ENCODE results near the gene RNF213.
"Not testable (repeated sequence)": the region's sequence is repeated elsewhere in the genome, so short reads cannot be mapped to it uniquely, and the experiment has no call there.

The RNF213 gene

DNA sequence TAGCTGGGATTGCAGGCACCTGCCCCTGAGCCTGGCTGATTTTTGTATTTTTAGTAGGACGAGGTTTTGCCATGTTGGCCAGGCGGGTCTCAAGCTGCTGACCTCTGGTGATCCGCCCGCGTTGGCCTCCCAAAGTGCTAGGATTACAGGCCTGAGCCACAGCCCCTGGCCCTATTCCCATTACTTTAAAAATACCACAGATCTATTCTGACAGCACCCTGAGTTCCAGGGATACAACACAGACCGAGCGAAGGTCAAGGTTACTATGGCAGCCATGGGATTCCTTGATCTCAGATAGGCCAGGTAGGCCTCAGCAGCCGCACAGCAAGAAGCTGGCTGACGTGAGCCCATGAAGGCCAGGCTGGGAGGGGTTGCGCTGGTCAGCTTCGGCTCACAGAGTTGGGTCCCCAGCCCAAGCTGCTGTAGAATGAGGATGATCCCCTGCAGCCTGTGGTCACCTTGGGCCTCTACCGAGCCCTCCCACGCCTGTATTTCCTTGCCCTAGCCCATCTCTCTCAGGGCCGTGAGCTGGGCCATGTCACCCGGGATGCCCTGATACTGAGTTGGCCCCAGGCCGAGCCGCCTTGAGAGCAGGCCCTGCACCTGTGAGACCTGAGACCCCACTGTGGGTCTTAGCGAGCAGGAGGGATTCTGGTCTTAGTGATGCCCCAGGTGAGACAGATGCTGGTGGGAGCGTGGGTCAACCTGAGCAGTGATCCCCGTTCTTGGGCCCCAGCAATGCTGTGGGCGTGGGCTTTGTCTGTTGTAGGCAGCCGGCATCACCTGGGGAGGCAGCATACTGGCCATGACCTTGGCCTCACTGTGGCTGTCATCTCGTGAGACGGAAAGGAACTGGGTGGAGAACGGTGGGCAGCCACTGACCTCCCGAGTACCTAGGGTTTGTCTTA, 16.9 kb upstream of the RNF213 start:
- no peaks in the 10 kb centered on the region for H3K27me3 ChIP-seq (ENCODE audit: insufficient read depth, poor library complexity, severe bottlenecking)
- no peak overlapping the region for H3K4me3 ChIP-seq (replicated peaks; ENCODE audit: insufficient read depth, low read length)
- DNase-seq (ENCODE audit: low read depth in 1 of 2, low spot score in 1 of 2): no peak
- TF ChIP-seq, protein P1, sequence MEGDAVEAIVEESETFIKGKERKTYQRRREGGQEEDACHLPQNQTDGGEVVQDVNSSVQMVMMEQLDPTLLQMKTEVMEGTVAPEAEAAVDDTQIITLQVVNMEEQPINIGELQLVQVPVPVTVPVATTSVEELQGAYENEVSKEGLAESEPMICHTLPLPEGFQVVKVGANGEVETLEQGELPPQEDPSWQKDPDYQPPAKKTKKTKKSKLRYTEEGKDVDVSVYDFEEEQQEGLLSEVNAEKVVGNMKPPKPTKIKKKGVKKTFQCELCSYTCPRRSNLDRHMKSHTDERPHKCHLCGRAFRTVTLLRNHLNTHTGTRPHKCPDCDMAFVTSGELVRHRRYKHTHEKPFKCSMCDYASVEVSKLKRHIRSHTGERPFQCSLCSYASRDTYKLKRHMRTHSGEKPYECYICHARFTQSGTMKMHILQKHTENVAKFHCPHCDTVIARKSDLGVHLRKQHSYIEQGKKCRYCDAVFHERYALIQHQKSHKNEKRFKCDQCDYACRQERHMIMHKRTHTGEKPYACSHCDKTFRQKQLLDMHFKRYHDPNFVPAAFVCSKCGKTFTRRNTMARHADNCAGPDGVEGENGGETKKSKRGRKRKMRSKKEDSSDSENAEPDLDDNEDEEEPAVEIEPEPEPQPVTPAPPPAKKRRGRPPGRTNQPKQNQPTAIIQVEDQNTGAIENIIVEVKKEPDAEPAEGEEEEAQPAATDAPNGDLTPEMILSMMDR (IDR thresholded peaks at IDR 0.05; ENCODE audit: insufficient read depth, low read length): no peak
- no peak for TF ChIP-seq POLR2AphosphoS5 (IDR thresholded peaks at IDR 0.05; ENCODE audit: low read depth)
- no peak for TF ChIP-seq SPI1 (IDR thresholded peaks at IDR 0.05; ENCODE audit: borderline replicate concordance, low read depth)
- TF ChIP-seq GABPA (IDR thresholded peaks at IDR 0.05; ENCODE audit: low read depth): no peak
- TF ChIP-seq, protein P2, sequence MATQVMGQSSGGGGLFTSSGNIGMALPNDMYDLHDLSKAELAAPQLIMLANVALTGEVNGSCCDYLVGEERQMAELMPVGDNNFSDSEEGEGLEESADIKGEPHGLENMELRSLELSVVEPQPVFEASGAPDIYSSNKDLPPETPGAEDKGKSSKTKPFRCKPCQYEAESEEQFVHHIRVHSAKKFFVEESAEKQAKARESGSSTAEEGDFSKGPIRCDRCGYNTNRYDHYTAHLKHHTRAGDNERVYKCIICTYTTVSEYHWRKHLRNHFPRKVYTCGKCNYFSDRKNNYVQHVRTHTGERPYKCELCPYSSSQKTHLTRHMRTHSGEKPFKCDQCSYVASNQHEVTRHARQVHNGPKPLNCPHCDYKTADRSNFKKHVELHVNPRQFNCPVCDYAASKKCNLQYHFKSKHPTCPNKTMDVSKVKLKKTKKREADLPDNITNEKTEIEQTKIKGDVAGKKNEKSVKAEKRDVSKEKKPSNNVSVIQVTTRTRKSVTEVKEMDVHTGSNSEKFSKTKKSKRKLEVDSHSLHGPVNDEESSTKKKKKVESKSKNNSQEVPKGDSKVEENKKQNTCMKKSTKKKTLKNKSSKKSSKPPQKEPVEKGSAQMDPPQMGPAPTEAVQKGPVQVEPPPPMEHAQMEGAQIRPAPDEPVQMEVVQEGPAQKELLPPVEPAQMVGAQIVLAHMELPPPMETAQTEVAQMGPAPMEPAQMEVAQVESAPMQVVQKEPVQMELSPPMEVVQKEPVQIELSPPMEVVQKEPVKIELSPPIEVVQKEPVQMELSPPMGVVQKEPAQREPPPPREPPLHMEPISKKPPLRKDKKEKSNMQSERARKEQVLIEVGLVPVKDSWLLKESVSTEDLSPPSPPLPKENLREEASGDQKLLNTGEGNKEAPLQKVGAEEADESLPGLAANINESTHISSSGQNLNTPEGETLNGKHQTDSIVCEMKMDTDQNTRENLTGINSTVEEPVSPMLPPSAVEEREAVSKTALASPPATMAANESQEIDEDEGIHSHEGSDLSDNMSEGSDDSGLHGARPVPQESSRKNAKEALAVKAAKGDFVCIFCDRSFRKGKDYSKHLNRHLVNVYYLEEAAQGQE (IDR thresholded peaks at IDR 0.05; ENCODE audit: insufficient replicate concordance, low read depth): no peak
- no peak overlapping the region for H3K27ac ChIP-seq (replicated peaks)

DNA sequence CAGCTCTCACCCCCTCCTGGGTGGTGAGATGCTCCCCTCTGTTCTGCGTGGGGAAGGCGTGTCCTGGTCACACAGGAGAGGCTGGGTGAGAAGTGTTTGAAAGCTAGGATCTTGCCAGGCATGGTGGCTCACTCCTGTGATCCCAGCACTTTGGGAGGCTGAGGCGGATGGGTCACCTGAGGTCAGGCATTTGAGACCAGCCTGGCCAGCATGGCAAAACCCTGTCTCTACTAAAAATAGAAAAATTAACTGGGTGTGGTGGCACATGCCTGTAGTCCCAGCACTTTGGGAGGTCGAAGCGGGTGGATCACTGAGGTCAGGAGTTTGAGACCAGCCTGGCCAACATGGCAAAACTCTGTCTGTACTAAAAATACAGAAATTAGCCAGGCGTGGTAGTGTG, 16.2 kb upstream of the RNF213 start:
- DNase-seq (ENCODE audit: low read depth in 1 of 2, low spot score in 1 of 2); H3K27ac ChIP-seq (replicated peaks); H3K4me3 ChIP-seq (replicated peaks; ENCODE audit: insufficient read depth, low read length); H3K27me3 ChIP-seq (ENCODE audit: insufficient read depth, poor library complexity, severe bottlenecking): not testable (repeated sequence)

DNA sequence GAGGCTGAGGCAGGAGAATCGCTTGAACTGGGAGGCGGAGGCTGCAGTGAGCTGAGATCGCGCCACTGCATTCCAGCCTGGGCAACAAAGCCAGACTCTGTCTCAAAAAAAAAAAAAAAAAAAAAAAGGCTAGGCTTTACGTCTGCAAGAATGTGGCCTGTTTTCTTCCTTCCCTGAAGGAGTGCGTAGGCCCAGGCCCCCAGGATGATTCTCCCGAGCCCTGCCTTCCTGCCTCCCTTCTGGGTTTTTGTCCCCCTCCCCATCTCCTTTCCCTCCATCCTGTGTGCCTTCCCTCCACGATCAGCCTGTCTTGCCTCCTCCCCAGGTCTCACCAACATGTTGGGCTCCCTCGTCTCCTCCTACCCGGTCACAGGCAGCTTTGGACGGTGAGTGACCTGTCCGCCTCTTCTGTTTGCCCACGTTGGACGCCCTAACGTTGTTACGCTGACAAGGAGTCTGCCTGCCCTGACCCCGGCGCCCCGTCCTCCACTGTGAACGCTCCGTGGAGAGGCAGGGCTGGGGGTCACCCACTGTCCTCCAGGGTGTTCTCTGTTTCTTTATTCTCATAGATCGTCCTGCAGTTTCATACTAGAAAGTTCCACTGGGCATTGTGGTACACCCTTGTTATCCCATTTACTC, 15.7 kb upstream of the RNF213 start:
- no peak for TF ChIP-seq POLR2AphosphoS5 (IDR thresholded peaks at IDR 0.05; ENCODE audit: low read depth)
- TF ChIP-seq, protein P1 (IDR thresholded peaks at IDR 0.05; ENCODE audit: insufficient read depth, low read length): no peak
- TF ChIP-seq SPI1 (IDR thresholded peaks at IDR 0.05; ENCODE audit: borderline replicate concordance, low read depth): no peak
- no peak for TF ChIP-seq GABPA (IDR thresholded peaks at IDR 0.05; ENCODE audit: low read depth)
- TF ChIP-seq, protein P2 (IDR thresholded peaks at IDR 0.05; ENCODE audit: insufficient replicate concordance, low read depth): no peak
- Histone ChIP-seq H3K27ac (replicated peaks) (no peak overlapping the region), H3K4me3 (replicated peaks; ENCODE audit: insufficient read depth, low read length) (no peak overlapping the region), H3K27me3 (ENCODE audit: insufficient read depth, poor library complexity, severe bottlenecking) (no peaks in the 10 kb centered on the region)
- DNase-seq (ENCODE audit: low read depth in 1 of 2, low spot score in 1 of 2): no peak

DNA sequence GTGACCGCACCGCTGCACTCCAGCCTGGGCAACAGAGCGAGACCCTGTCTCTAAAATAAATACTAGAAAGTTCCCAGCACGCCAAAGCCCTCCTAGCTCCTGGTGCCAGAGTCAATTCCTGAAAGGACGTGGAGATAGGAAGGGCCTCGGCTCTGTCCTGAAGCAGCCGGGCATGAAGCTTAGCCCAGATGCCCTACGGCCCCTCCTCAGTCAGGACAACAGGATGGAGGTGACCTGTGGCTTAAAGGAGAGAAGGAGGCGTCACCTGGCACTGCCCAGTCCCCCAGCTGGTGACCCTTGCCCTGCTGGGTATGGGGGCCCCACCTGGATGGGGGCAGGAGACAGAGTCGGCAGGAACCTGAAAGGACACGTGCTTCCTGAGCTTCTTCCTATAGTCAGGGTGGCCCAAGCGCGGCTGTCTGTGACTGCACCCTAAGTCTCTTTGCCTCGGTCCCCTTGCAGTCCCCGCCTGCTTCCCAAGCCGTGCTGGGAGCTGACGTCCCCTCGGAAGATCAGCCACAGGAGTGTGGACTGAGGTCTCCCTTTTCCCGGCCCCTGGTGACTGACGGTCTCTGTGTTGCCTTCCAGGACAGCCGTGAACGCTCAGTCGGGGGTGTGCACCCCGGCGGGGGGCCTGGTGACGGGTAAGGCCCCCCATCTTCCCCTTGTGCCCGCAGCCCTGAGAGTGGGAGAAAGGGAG, 14.9 kb upstream of the RNF213 start:
- TF ChIP-seq, protein P2 (IDR thresholded peaks at IDR 0.05; ENCODE audit: insufficient replicate concordance, low read depth): no peak
- TF ChIP-seq GABPA (IDR thresholded peaks at IDR 0.05; ENCODE audit: low read depth) (no peak), POLR2AphosphoS5 (IDR thresholded peaks at IDR 0.05; ENCODE audit: low read depth) (no peak), SPI1 (IDR thresholded peaks at IDR 0.05; ENCODE audit: borderline replicate concordance, low read depth) (no peak)
- TF ChIP-seq, protein P1 (IDR thresholded peaks at IDR 0.05; ENCODE audit: insufficient read depth, low read length): no peak
- no peak overlapping the region for H3K27ac ChIP-seq (replicated peaks)
- DNase-seq (ENCODE audit: low read depth in 1 of 2, low spot score in 1 of 2): no peak
- no peak overlapping the region for H3K4me3 ChIP-seq (replicated peaks; ENCODE audit: insufficient read depth, low read length)
- H3K27me3 ChIP-seq (ENCODE audit: insufficient read depth, poor library complexity, severe bottlenecking): no peaks in the 10 kb centered on the region
